Uterus (tissue), 4 donors: ENCODE results near the gene WDR33. TPM values are rescaled to one million over a fixed set of nuclear protein-coding genes. Genes with fewer than 3 reads are reported as not detected.

Experiments
- DNase-seq, 2 donors: peaks; one replicate each; pipeline ENCODE4 v3.0.0-alpha.2; 2019 to 2020
- H3K27ac ChIP-seq, 2 donors: fragments of 200-600 bp; sonication (generic); 1 replicate in 1 of 2; 2 replicates in 1 of 2; pipeline ENCODE4 v1.5.1; 2016 to 2018
- H3K27me3 ChIP-seq, 2 donors: fragments of 200-600 bp; sonication (generic); one replicate each; pipeline ENCODE4 v1.5.1; 2018 to 2019; ENCODE audit warnings: control low read depth in 1 of 2
- H3K36me3 ChIP-seq, 2 donors: fragments of 200-600 bp; sonication (generic); one replicate each; pipeline ENCODE4 v1.5.1; 2019; ENCODE audit warnings: control low read depth in 1 of 2
- H3K4me1 ChIP-seq, 2 donors: fragments of 200-600 bp; sonication (generic); one replicate each; pipeline ENCODE4 v1.5.1; 2018 to 2019; ENCODE audit warnings: control low read depth in 1 of 2
- H3K4me3 ChIP-seq, 2 donors: fragments of 200-600 bp; sonication (generic); 1 replicate in 1 of 2; 2 replicates in 1 of 2; pipeline ENCODE4 v1.5.1; 2018 to 2019; ENCODE audit warnings: mild to moderate bottlenecking in 1 of 2
- H3K9me3 ChIP-seq, 2 donors: fragments of 200-600 bp; sonication (generic); one replicate each; pipeline ENCODE4 v1.5.1; 2019; ENCODE audit warnings: control low read depth in 1 of 2
- CTCF ChIP-seq, 4 experiments: fragments of 200-600 bp in 2 of 4; fragments of 450-650 bp in 2 of 4; sonication (generic) in 2 of 4; IDR thresholded peaks; one replicate each; pipeline ENCODE4 v1.5.1; 2016 to 2019; ENCODE audit warnings: antibody characterized with exemption in 4 of 4, mild to moderate bottlenecking in 2 of 4, moderate library complexity in 1 of 4
- POLR2A ChIP-seq, 2 donors: fragments of 450-650 bp; IDR thresholded peaks; one replicate each; pipeline ENCODE4 v1.6.1; 2016; ENCODE audit warnings: antibody characterized with exemption in 2 of 2, mild to moderate bottlenecking in 1 of 2, moderate library complexity in 1 of 2
- intact Hi-C: fragments of 100-400 bp; cut with DNase I; formaldehyde crosslinking; loops from one replicate; pipeline ENCODE4 v1.15.1; 2023; ENCODE audit warnings: low total_unique reads
- total RNA-seq, 4 donors: library from RNA; depleted of rRNA in 3 of 4; stranded (reverse); fragments of >200 nt in 3 of 4; gene quantifications; one replicate each; pipeline versions ENCODE4 v1.1.0 to v1.2.4, GENCODE V29; 2014 to 2023
- donor health status: DM: yes; HTN: yes; CAD: no.

Gene WDR33
- total RNA-seq, 4 donors from 2014 or later, result 27.4 to 98.2 (median 59.7) TPM

- H3K27me3 ChIP-seq, result no peaks in the 10 kb centered on the region
- intact Hi-C loops, result no loop called here
Observed at GRCh38 chr2:127698553-127699355, 112.2 kb downstream of the WDR33 start.

GRCh38 chr2:127697482-127698180 lies 113.3 kb downstream of the WDR33 start:
- TF ChIP-seq CTCF (IDR thresholded peaks at IDR 0.05) (no peak), POLR2A (IDR thresholded peaks at IDR 0.05) (no peak)
- no peak for DNase-seq
- intact Hi-C loops, result no loop called here
- Histone ChIP-seq H3K4me1 (peaks cover 0 to 4% of the 10 kb centered on the region in 2 donors), H3K4me3 (no peak overlapping the region), H3K27ac (no peak overlapping the region), H3K9me3 (no peaks in the 10 kb centered on the region), H3K36me3 (no peaks in the 10 kb centered on the region), H3K27me3 (no peaks in the 10 kb centered on the region)

More at GRCh38 chr2:127698553-127699355, 112.2 kb downstream of the WDR33 start:
- Histone ChIP-seq H3K4me3 (no peak overlapping the region), H3K4me1 (peaks cover 6 to 7% of the 10 kb centered on the region in 2 donors), H3K27ac (no peak overlapping the region), H3K36me3 (no peaks in the 10 kb centered on the region), H3K9me3 (no peaks in the 10 kb centered on the region)
- TF ChIP-seq POLR2A (IDR thresholded peaks at IDR 0.05) (no peak), CTCF (IDR thresholded peaks at IDR 0.05) (no peak)
- no peak for DNase-seq

- H3K27ac ChIP-seq, result peak overlapping the region in 1 of 2 donors; percentile 45
Observed at GRCh38 chr2:127695491-127696472, 115.2 kb downstream of the WDR33 start.

GRCh38 chr2:127694986-127695385 lies 116.0 kb downstream of the WDR33 start:
- no peaks in the 10 kb centered on the region for H3K4me1 ChIP-seq
- no peaks in the 10 kb centered on the region for H3K9me3 ChIP-seq
- peak overlapping the region in 1 of 2 donors; percentile 28 for H3K4me3 ChIP-seq
- H3K27me3 ChIP-seq, result no peaks in the 10 kb centered on the region
- H3K36me3 ChIP-seq, result no peaks in the 10 kb centered on the region
- H3K27ac ChIP-seq, result peak overlapping the region in 1 of 2 donors; percentile 45
- peak in 1 of 2 donors; percentile 40 for DNase-seq
- intact Hi-C loops, result no loop called here
- TF ChIP-seq POLR2A (IDR thresholded peaks at IDR 0.05) (no peak), CTCF (IDR thresholded peaks at IDR 0.05) (no peak)

More at GRCh38 chr2:127695491-127696472, 115.2 kb downstream of the WDR33 start:
- H3K4me1 ChIP-seq, result no peaks in the 10 kb centered on the region
- no peak for TF ChIP-seq POLR2A (IDR thresholded peaks at IDR 0.05)
- TF ChIP-seq CTCF (IDR thresholded peaks at IDR 0.05), result peak; percentile 49 to 81 (median 62)
- intact Hi-C loops, result no loop called here
- H3K36me3 ChIP-seq, result no peaks in the 10 kb centered on the region
- peak overlapping the region; percentile 23 to 28 for H3K4me3 ChIP-seq
- peak; percentile 69 to 72 for DNase-seq
- no peaks in the 10 kb centered on the region for H3K9me3 ChIP-seq
- H3K27me3 ChIP-seq, result no peaks in the 10 kb centered on the region
